ENCODE data around the gene SPCS1.

- TF ChIP-seq CTCF (IDR thresholded peaks at IDR 0.05) = no peak
- TF ChIP-seq POLR2A (IDR thresholded peaks at IDR 0.05) = no peak
Measured at GRCh38 chr3:52739730-52740129, 33.8 kb downstream of the SPCS1 start.
